ENCODE measurements around the gene DTX3L. TPM values are rescaled to one million over a fixed set of nuclear protein-coding genes. Genes with fewer than 3 reads are reported as not detected.

Gene DTX3L
- total and polyA plus RNA-seq, 2 experiments from 2014 or later, result 1.8 to 6.8 TPM

DNA sequence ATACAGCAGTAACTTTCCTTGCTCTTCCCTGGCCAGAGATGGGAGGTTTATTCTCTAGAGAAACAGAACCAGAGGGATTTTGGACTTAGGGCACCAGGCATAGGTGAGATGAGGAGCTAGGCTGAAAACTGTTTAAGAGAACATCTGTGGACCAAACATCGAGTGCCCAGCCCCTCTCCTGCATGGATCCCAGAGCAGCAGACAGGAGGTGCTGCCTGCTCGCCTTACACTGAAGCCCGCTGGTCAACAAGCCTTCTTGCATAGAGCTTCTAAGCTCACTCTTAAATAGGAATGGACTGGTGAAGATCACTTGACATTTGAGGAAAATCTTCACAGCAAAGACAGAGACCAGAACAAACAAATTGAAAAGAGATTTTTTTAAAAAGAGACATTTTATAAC is 54.5 kb downstream of the DTX3L start:
- no peaks in the 10 kb centered on the region for H3K27me3 ChIP-seq (ENCODE audit: insufficient read depth)
- H3K27ac ChIP-seq (ENCODE audit: low read depth), result no peak overlapping the region
- no peak overlapping the region for H3K27ac Mint-ChIP-seq
- no peaks in the 10 kb centered on the region for H3K9me3 Mint-ChIP-seq
- no peak overlapping the region for H3K4me3 ChIP-seq
- ATAC-seq (peak; percentile 73), DNase-seq (ENCODE audit: low spot score) (peak; percentile 33)
- H3K79me2 ChIP-seq (replicated peaks; ENCODE audit: insufficient read depth), result no peaks in the 10 kb centered on the region
- no peak overlapping the region for H3K4me2 ChIP-seq
- H3K36me3 Mint-ChIP-seq (ENCODE audit: low read depth), result no peaks in the 10 kb centered on the region
- H4K20me1 ChIP-seq (replicated peaks; ENCODE audit: insufficient read depth), result no peaks in the 10 kb centered on the region
- no peaks in the 10 kb centered on the region for H3F3A ChIP-seq (replicated peaks; ENCODE audit: low read depth)
- H2AFZ ChIP-seq, result no peak overlapping the region; the same call in 1 of the 2 replicates
- H3K9me2 ChIP-seq (ENCODE audit: insufficient read depth), result no peaks in the 10 kb centered on the region
- TF ChIP-seq, protein P1, sequence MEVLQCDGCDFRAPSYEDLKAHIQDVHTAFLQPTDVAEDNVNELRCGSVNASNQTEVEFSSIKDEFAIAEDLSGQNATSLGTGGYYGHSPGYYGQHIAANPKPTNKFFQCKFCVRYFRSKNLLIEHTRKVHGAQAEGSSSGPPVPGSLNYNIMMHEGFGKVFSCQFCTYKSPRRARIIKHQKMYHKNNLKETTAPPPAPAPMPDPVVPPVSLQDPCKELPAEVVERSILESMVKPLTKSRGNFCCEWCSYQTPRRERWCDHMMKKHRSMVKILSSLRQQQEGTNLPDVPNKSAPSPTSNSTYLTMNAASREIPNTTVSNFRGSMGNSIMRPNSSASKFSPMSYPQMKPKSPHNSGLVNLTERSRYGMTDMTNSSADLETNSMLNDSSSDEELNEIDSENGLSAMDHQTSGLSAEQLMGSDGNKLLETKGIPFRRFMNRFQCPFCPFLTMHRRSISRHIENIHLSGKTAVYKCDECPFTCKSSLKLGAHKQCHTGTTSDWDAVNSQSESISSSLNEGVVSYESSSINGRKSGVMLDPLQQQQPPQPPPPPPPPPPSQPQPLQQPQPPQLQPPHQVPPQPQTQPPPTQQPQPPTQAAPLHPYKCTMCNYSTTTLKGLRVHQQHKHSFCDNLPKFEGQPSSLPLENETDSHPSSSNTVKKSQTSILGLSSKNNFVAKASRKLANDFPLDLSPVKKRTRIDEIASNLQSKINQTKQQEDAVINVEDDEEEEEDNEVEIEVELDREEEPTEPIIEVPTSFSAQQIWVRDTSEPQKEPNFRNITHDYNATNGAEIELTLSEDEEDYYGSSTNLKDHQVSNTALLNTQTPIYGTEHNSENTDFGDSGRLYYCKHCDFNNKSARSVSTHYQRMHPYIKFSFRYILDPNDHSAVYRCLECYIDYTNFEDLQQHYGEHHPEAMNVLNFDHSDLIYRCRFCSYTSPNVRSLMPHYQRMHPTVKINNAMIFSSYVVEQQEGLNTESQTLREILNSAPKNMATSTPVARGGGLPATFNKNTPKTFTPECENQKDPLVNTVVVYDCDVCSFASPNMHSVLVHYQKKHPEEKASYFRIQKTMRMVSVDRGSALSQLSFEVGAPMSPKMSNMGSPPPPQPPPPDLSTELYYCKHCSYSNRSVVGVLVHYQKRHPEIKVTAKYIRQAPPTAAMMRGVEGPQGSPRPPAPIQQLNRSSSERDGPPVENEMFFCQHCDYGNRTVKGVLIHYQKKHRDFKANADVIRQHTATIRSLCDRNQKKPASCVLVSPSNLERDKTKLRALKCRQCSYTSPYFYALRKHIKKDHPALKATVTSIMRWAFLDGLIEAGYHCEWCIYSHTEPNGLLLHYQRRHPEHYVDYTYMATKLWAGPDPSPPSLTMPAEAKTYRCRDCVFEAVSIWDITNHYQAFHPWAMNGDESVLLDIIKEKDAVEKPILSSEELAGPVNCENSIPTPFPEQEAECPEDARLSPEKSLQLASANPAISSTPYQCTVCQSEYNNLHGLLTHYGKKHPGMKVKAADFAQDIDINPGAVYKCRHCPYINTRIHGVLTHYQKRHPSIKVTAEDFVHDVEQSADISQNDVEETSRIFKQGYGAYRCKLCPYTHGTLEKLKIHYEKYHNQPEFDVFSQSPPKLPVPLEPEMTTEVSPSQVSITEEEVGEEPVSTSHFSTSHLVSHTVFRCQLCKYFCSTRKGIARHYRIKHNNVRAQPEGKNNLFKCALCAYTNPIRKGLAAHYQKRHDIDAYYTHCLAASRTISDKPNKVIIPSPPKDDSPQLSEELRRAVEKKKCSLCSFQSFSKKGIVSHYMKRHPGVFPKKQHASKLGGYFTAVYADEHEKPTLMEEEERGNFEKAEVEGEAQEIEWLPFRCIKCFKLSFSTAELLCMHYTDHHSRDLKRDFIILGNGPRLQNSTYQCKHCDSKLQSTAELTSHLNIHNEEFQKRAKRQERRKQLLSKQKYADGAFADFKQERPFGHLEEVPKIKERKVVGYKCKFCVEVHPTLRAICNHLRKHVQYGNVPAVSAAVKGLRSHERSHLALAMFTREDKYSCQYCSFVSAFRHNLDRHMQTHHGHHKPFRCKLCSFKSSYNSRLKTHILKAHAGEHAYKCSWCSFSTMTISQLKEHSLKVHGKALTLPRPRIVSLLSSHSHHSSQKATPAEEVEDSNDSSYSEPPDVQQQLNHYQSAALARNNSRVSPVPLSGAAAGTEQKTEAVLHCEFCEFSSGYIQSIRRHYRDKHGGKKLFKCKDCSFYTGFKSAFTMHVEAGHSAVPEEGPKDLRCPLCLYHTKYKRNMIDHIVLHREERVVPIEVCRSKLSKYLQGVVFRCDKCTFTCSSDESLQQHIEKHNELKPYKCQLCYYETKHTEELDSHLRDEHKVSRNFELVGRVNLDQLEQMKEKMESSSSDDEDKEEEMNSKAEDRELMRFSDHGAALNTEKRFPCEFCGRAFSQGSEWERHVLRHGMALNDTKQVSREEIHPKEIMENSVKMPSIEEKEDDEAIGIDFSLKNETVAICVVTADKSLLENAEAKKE (CRISPR knock-in tag; IDR thresholded peaks at IDR 0.05), result no peak
- TF ChIP-seq EZH2phosphoT487 (IDR thresholded peaks at IDR 0.05; ENCODE audit: unreplicated experiment) (no peak), CREB1 (CRISPR knock-in tag; IDR thresholded peaks at IDR 0.05; ENCODE audit: low read depth) (no peak), JUNB (IDR thresholded peaks at IDR 0.05; ENCODE audit: unreplicated experiment) (no peak), EZH2 (IDR thresholded peaks at IDR 0.05; ENCODE audit: low read depth, unreplicated experiment) (no peak), ZNF331 (CRISPR knock-in tag; IDR thresholded peaks at IDR 0.05; ENCODE audit: low read depth) (no peak)
- TF ChIP-seq, protein P2, sequence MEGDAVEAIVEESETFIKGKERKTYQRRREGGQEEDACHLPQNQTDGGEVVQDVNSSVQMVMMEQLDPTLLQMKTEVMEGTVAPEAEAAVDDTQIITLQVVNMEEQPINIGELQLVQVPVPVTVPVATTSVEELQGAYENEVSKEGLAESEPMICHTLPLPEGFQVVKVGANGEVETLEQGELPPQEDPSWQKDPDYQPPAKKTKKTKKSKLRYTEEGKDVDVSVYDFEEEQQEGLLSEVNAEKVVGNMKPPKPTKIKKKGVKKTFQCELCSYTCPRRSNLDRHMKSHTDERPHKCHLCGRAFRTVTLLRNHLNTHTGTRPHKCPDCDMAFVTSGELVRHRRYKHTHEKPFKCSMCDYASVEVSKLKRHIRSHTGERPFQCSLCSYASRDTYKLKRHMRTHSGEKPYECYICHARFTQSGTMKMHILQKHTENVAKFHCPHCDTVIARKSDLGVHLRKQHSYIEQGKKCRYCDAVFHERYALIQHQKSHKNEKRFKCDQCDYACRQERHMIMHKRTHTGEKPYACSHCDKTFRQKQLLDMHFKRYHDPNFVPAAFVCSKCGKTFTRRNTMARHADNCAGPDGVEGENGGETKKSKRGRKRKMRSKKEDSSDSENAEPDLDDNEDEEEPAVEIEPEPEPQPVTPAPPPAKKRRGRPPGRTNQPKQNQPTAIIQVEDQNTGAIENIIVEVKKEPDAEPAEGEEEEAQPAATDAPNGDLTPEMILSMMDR (conservative IDR thresholded peaks at IDR 0.05; ENCODE audit: low read depth in 2 of 2), result peak in 1 of 2 experiments; percentile 49; a peak in 2 of 4 replicates
- TF ChIP-seq, protein P3, sequence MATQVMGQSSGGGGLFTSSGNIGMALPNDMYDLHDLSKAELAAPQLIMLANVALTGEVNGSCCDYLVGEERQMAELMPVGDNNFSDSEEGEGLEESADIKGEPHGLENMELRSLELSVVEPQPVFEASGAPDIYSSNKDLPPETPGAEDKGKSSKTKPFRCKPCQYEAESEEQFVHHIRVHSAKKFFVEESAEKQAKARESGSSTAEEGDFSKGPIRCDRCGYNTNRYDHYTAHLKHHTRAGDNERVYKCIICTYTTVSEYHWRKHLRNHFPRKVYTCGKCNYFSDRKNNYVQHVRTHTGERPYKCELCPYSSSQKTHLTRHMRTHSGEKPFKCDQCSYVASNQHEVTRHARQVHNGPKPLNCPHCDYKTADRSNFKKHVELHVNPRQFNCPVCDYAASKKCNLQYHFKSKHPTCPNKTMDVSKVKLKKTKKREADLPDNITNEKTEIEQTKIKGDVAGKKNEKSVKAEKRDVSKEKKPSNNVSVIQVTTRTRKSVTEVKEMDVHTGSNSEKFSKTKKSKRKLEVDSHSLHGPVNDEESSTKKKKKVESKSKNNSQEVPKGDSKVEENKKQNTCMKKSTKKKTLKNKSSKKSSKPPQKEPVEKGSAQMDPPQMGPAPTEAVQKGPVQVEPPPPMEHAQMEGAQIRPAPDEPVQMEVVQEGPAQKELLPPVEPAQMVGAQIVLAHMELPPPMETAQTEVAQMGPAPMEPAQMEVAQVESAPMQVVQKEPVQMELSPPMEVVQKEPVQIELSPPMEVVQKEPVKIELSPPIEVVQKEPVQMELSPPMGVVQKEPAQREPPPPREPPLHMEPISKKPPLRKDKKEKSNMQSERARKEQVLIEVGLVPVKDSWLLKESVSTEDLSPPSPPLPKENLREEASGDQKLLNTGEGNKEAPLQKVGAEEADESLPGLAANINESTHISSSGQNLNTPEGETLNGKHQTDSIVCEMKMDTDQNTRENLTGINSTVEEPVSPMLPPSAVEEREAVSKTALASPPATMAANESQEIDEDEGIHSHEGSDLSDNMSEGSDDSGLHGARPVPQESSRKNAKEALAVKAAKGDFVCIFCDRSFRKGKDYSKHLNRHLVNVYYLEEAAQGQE (IDR thresholded peaks at IDR 0.05; ENCODE audit: unreplicated experiment), result no peak
- TF ChIP-seq, protein P4, sequence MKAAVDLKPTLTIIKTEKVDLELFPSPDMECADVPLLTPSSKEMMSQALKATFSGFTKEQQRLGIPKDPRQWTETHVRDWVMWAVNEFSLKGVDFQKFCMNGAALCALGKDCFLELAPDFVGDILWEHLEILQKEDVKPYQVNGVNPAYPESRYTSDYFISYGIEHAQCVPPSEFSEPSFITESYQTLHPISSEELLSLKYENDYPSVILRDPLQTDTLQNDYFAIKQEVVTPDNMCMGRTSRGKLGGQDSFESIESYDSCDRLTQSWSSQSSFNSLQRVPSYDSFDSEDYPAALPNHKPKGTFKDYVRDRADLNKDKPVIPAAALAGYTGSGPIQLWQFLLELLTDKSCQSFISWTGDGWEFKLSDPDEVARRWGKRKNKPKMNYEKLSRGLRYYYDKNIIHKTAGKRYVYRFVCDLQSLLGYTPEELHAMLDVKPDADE (IDR thresholded peaks at IDR 0.05), result no peak
- H3K27me3 Mint-ChIP-seq (ENCODE audit: insufficient read depth, low read depth, poor library complexity), result peaks cover 1% of the 10 kb centered on the region
- no peak overlapping the region for H3K4me3 Mint-ChIP-seq
- peaks cover 7% of the 10 kb centered on the region for H3K4me1 ChIP-seq (ENCODE audit: insufficient read depth)
- H3K36me3 ChIP-seq (ENCODE audit: insufficient read depth), result no peaks in the 10 kb centered on the region
- H3K4me1 Mint-ChIP-seq, result peaks cover 16% of the 10 kb centered on the region
